M059J (cell line): ENCODE results near the gene NME3. TPM values are rescaled to one million over a fixed set of nuclear protein-coding genes. Genes with fewer than 3 reads are reported as not detected.

ENCODE experiments used
- DNase-seq: peaks from one replicate; pipeline ENCODE4 v3.0.0-alpha.2; 2012; ENCODE audit warnings: low read depth
- total RNA-seq: library from RNA; depleted of rRNA; stranded (reverse); fragments of >200 nt; shearing (Covaris generic); gene quantifications from 2 replicates; pipeline ENCODE4 v1.2.3, GENCODE V29; 2014; rRNA removed

The NME3 gene
- total RNA-seq, 1 experiment from 2014 or later: not detected

- DNase-seq: no peak
Measured at GRCh38 chr16:1727651-1728624, 43.4 kb downstream of the NME3 start.

- DNase-seq: no peak
Measured at GRCh38 chr16:1726661-1727502, 44.5 kb downstream of the NME3 start.

GRCh38 chr16:1724491-1724890, 46.9 kb downstream of the NME3 start:
- no peak for DNase-seq

GRCh38 chr16:1723450-1724147, 47.7 kb downstream of the NME3 start:
- DNase-seq: peak; percentile 51

- no peak for DNase-seq
Measured at GRCh38 chr16:1721372-1721771, 50.0 kb downstream of the NME3 start.

Other genes with a start within 250 kb of the NME3 start
- not detected in 2 replicates for gene TMEM204, start 237.9 kb downstream of the NME3 start, total RNA-seq
- 11.2 and 11.7 TPM in 2 replicates for gene IFT140, start 159.5 kb downstream of the NME3 start, total RNA-seq
- 4.9 and 5.9 TPM in 2 replicates for gene CRAMP1, start 159.2 kb downstream of the NME3 start, total RNA-seq
- 126 and 168 TPM in 2 replicates for gene JPT2, start 93.3 kb downstream of the NME3 start, total RNA-seq
- gene MAPK8IP3, start 65.3 kb downstream of the NME3 start, total RNA-seq: 7.1 and 9.4 TPM in 2 replicates
- gene EME2, start 1.3 kb upstream of the NME3 start, total RNA-seq: 0.76 and 2.2 TPM in 2 replicates
- gene MRPS34, start 1.6 kb upstream of the NME3 start, total RNA-seq: 115 and 133 TPM in 2 replicates
- gene SPSB3, start 11.0 kb upstream of the NME3 start, total RNA-seq: 25.9 and 29.8 TPM in 2 replicates
- 53.7 and 86.4 TPM in 2 replicates for gene NUBP2, start 11.4 kb upstream of the NME3 start, total RNA-seq
- gene IGFALS, start 22.2 kb upstream of the NME3 start, total RNA-seq: 0.07 TPM in 1 of 2 replicates, not detected in the other
- 75.7 and 92.6 TPM in 2 replicates for gene HAGH, start 55.3 kb upstream of the NME3 start, total RNA-seq
- gene FAHD1, start 55.7 kb upstream of the NME3 start, total RNA-seq: 53.8 and 64.0 TPM in 2 replicates
- gene MEIOB, start 100.6 kb upstream of the NME3 start, total RNA-seq: 1.0 and 1.8 TPM in 2 replicates
- not detected in 2 replicates for gene HS3ST6, start 146.9 kb upstream of the NME3 start, total RNA-seq
- gene MSRB1, start 171.7 kb upstream of the NME3 start, total RNA-seq: 16.2 and 27.8 TPM in 2 replicates
- gene RPL3L, start 183.1 kb upstream of the NME3 start, total RNA-seq: 0.52 TPM in 1 of 2 replicates, not detected in the other
- 287 and 304 TPM in 2 replicates for gene NDUFB10, start 188.0 kb upstream of the NME3 start, total RNA-seq
- gene RPS2, start 193.3 kb upstream of the NME3 start, total RNA-seq: 1,628 and 1,651 TPM in 2 replicates
- gene RNF151, start 195.3 kb upstream of the NME3 start, total RNA-seq: not detected in 2 replicates
- 42.2 and 76.8 TPM in 2 replicates for gene TBL3, start 200.5 kb upstream of the NME3 start, total RNA-seq
- gene NOXO1, start 209.9 kb upstream of the NME3 start, total RNA-seq: not detected in 2 replicates
- gene GFER, start 212.7 kb upstream of the NME3 start, total RNA-seq: 11.7 and 21.0 TPM in 2 replicates
- 3.4 and 7.1 TPM in 2 replicates for gene SYNGR3, start 218.4 kb upstream of the NME3 start, total RNA-seq
- 21.3 and 23.9 TPM in 2 replicates for gene ZNF598, start 238.3 kb upstream of the NME3 start, total RNA-seq
- gene NPW, start 248.2 kb upstream of the NME3 start, total RNA-seq: 0.12 TPM in 1 of 2 replicates, not detected in the other